D721Med (cell line): ENCODE data around the gene SMARCD3.

Experiments used
- DNase-seq: peaks from one replicate; pipeline ENCODE4 v3.0.0; 2011; ENCODE audit warnings: low spot score; ENCODE audit not compliant: insufficient read length
- FAIRE-seq: peaks from 2 replicates; lab custom pipeline; 2011; peaks lifted over from hg19 to GRCh38; lab: Jason Lieb, UNC
- CTCF ChIP-seq: IDR thresholded peaks from 2 replicates; pipeline ENCODE4 v1.5.1; 2012; ENCODE audit warnings: mild to moderate bottlenecking, control low read depth; ENCODE audit not compliant: insufficient read depth; ENCODE audit errors: missing control alignments

Gene SMARCD3

GRCh38 chr7:151201344-151201743 is 47.1 kb downstream of the SMARCD3 start:
- DNase-seq = no peak
- no peak for TF ChIP-seq CTCF
- FAIRE-seq = no peak

- no peak for FAIRE-seq
- no peak for DNase-seq
- TF ChIP-seq CTCF = no peak
These were observed 49.3 kb downstream of the SMARCD3 start for GRCh38 chr7:151198945-151199848.

- TF ChIP-seq CTCF = no peak
- FAIRE-seq (no peak), DNase-seq (no peak)
These were observed 50.6 kb downstream of the SMARCD3 start for GRCh38 chr7:151197932-151198331.

- no peak for DNase-seq
- FAIRE-seq = no peak
- no peak for TF ChIP-seq CTCF
These were observed 52.7 kb downstream of the SMARCD3 start for GRCh38 chr7:151195616-151196450.

- no peak for TF ChIP-seq CTCF
- FAIRE-seq = no peak
These were observed 54.3 kb downstream of the SMARCD3 start for GRCh38 chr7:151194188-151194587.

GRCh38 chr7:151193203-151193978 is 55.1 kb downstream of the SMARCD3 start:
- TF ChIP-seq CTCF = no peak
- DNase-seq (no peak), FAIRE-seq (no peak)

More at GRCh38 chr7:151194188-151194587, 54.3 kb downstream of the SMARCD3 start:
- DNase-seq = no peak
